ENCODE measurements around the gene WNT3A. TPM values are rescaled to one million over a fixed set of nuclear protein-coding genes. Genes with fewer than 3 reads are reported as not detected.

Gene WNT3A
- polyA plus RNA-seq, 1 donor from 2014 or later: not detected

DNA sequence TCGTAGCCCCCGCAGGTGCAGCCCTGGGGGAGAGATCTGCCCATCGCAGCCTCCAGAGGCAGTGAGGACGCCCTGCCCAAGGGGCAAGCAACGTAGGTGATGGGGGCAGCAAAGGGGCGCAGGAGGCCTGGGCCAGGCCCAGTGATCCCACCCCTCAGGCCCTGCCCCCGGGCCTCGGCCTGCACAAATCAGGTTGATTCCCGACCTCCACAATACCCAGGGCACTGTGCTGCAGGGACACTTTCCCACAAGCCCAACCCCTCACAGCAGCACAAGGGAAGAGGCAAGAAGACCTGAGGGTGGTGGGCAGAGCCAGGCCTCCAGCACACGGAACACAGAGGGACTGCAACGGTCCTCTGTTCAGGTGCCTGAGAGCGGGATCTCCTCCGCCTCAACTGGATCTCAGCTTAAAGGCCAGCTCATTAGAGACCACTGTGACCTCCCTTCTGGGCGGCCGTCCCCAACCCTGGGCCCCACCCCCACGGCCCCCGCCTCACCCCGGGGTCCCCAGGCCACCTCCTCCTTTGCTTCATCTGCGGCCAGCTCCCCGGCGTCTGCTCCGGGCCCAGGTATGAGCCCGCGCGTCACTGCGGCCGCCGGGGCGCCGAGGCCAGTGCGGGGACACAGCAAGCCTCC lies 74.9 kb downstream of the WNT3A start:
- Mint-ChIP-seq H3K36me3 (no peaks in the 10 kb centered on the region), H3K4me1 (peaks cover 20 to 34% (median 27%) of the 10 kb centered on the region in 3 donors), H3K4me3 (peak overlapping the region; percentile 88 to 99 (median 93)), H3K9me3 (no peaks in the 10 kb centered on the region), H3K27ac (peak overlapping the region in 2 of 3 donors; percentile 74 to 77), H3K27me3 (no peaks in the 10 kb centered on the region)

DNA sequence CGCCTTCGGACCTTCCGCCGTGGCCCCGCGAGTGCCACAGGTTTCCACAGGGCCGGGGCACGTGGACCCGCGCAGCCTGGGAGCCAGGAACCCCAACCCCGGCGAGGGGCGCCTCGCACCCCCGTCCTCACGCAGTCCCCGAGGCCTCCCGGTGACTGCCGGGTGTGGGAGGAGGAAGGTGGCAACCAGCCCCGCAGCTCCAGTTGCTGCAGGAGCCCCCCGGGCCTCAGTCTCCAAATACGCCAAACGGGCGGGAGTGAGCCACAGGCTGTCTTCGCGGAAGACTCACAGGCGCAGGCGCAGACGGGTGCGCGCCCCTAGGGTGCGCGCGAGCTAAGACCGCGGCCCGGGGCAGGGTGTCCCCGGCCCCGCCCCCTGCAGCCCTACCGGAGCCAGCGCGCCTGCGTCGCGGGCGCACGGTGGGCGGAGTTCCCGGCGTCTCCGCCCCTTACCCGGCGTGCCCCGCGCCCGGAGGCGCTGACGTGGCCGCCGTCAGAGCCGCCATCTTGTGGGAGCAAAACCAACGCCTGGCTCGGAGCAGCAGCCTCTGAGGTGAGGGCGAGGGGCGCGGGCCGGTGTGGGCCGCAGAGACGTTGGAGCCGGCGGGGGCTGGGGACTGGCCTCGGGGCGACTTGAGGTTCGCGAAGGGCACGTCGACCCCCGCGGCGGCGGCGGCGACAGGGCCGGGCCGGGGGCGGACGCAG lies 75.6 kb downstream of the WNT3A start, which contains the start of gene ARF1:
Gene ARF1 (plus strand): TSS at position 495 of the 704 bp plus-strand sequence. CDS start 14,407 bp downstream, outside the sequence.
- Mint-ChIP-seq H3K27me3 (no peaks in the 10 kb centered on the region), H3K9me3 (no peaks in the 10 kb centered on the region), H3K4me1 (peaks cover 27 to 40% (median 33%) of the 10 kb centered on the region in 3 donors), H3K4me3 (peak within 1 kb of the TSS; percentile 93 to 99 (median 96)), H3K36me3 (no peaks in the 10 kb centered on the region), H3K27ac (peak within 1 kb of the TSS; percentile 95 to 99 (median 97))

- Mint-ChIP-seq H3K4me1 (peaks cover 35 to 48% (median 37%) of the 10 kb centered on the region in 3 donors), H3K27me3 (no peaks in the 10 kb centered on the region), H3K36me3 (peaks cover 3% of the 10 kb centered on the region), H3K4me3 (peak overlapping the region; percentile 93 to 99 (median 96)), H3K9me3 (no peaks in the 10 kb centered on the region), H3K27ac (peak overlapping the region; percentile 95 to 99 (median 97))
These were observed 76.4 kb downstream of the WNT3A start for GRCh38 chr1:228082918-228083870.

GRCh38 chr1:228083871-228084278 lies 77.1 kb downstream of the WNT3A start:
- Mint-ChIP-seq H3K27me3 (no peaks in the 10 kb centered on the region), H3K4me3 (peak overlapping the region; percentile 93 to 99 (median 96)), H3K4me1 (peaks cover 40 to 54% (median 44%) of the 10 kb centered on the region in 3 donors), H3K36me3 (peaks cover 3% of the 10 kb centered on the region), H3K9me3 (no peaks in the 10 kb centered on the region), H3K27ac (peak overlapping the region; percentile 95 to 99 (median 97))

DNA sequence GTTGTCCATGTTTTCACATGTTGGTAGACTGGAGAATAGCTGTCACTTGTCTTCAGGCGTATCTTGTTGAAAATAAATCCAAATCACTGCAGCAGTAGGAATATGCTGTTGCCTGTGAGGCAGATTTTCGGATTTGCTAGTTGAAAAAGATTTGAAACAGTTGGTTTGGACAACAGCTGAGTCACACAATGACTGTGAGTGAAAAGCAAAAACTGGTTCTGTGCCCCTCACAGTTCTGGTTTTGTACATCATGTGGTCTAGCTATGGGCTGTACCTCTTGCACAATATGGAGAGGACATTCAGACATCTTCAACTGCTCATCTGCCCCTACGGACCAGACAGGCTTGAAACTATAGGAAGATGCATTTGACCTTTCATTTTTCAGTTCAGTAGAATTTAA lies 77.5 kb downstream of the WNT3A start:
- H3K27ac Mint-ChIP-seq: peak overlapping the region; percentile 95 to 99 (median 97)
- H3K4me1 Mint-ChIP-seq: peaks cover 43 to 58% (median 45%) of the 10 kb centered on the region in 3 donors
- H3K36me3 Mint-ChIP-seq: peaks cover 3% of the 10 kb centered on the region
- no peaks in the 10 kb centered on the region for H3K9me3 Mint-ChIP-seq
- no peaks in the 10 kb centered on the region for H3K27me3 Mint-ChIP-seq
- peak overlapping the region; percentile 93 to 99 (median 96) for H3K4me3 Mint-ChIP-seq

- peak overlapping the region; percentile 93 to 99 (median 96) for H3K4me3 Mint-ChIP-seq
- H3K36me3 Mint-ChIP-seq: peaks cover 3% of the 10 kb centered on the region
- H3K27ac Mint-ChIP-seq: peak overlapping the region; percentile 95 to 99 (median 97)
- no peaks in the 10 kb centered on the region for H3K27me3 Mint-ChIP-seq
- peaks cover 47 to 62% (median 48%) of the 10 kb centered on the region in 3 donors for H3K4me1 Mint-ChIP-seq
- H3K9me3 Mint-ChIP-seq: no peaks in the 10 kb centered on the region
These were observed 78.0 kb downstream of the WNT3A start for GRCh38 chr1:228084797-228085196.

GRCh38 chr1:228085287-228085951 lies 78.6 kb downstream of the WNT3A start:
- H3K4me3 Mint-ChIP-seq: peak overlapping the region; percentile 80 to 99 (median 94)
- peaks cover 3% of the 10 kb centered on the region for H3K36me3 Mint-ChIP-seq
- no peaks in the 10 kb centered on the region for H3K9me3 Mint-ChIP-seq
- peak overlapping the region; percentile 84 to 99 (median 89) for H3K27ac Mint-ChIP-seq
- no peaks in the 10 kb centered on the region for H3K27me3 Mint-ChIP-seq
- H3K4me1 Mint-ChIP-seq: peaks cover 50 to 67% (median 53%) of the 10 kb centered on the region in 3 donors

GRCh38 chr1:228087771-228088251 lies 81.0 kb downstream of the WNT3A start:
- H3K36me3 Mint-ChIP-seq: peaks cover 5% of the 10 kb centered on the region

GRCh38 chr1:228088586-228089498 lies 82.0 kb downstream of the WNT3A start:
- peaks cover 65 to 83% (median 68%) of the 10 kb centered on the region in 3 donors for H3K4me1 Mint-ChIP-seq
- H3K36me3 Mint-ChIP-seq: peaks cover 5% of the 10 kb centered on the region
- peak overlapping the region; percentile 62 to 86 (median 63) for H3K27ac Mint-ChIP-seq
- no peaks in the 10 kb centered on the region for H3K27me3 Mint-ChIP-seq
- H3K9me3 Mint-ChIP-seq: no peaks in the 10 kb centered on the region
- peak overlapping the region; percentile 46 to 88 (median 78) for H3K4me3 Mint-ChIP-seq

More at GRCh38 chr1:228087771-228088251, 81.0 kb downstream of the WNT3A start:
- Mint-ChIP-seq H3K9me3 (no peaks in the 10 kb centered on the region), H3K27me3 (no peaks in the 10 kb centered on the region), H3K4me1 (peaks cover 65 to 86% (median 71%) of the 10 kb centered on the region in 3 donors), H3K27ac (peak overlapping the region; percentile 46 to 99 (median 86)), H3K4me3 (peak overlapping the region in 3 of 4 donors; percentile 23 to 88 (median 72))

DNA sequence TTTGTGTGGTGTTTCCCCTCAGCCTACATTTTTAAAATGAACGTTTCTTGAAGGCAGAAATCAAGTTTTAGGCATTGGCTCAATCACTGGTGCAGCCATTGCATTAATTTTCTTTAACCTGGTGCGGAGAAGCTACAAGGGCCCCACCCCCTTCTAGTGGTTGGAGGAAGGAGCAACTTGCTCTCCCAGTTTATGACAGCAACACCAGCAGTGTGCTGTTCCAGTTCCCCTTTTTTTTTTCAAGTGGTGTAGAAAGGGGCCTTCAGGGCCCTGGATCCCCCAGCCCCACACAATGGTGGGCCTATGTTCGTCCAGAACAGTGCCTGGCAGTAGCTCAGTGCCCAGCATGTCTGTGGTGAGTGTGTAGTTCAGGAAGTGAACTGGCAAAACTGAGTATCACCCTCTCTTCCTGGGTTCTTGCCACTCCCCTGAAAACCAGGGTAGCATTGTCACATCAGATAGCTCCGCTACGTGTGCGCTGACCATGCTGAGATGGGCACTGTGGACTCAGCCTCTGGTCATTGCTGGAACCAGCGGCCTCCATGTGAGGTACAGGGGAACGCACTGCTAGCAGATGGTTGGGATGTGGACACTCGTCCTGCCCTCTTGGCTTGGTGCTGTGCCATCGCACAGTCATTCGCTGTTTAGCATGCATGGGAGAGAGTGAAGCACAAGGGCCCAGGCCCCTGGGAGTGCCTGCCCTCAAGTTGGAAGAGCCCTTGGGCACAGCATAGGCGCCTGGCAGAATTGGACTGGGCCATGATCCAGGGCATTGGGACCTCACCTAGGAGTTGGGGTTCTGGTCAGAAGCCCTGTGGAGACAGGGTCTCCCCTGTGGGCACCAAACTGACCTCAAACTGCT lies 83.0 kb downstream of the WNT3A start:
- H3K27ac Mint-ChIP-seq: peak overlapping the region; percentile 62 to 74 (median 63)
- H3K4me3 Mint-ChIP-seq: peak overlapping the region; percentile 21 to 83 (median 78)
- H3K36me3 Mint-ChIP-seq: peaks cover 5% of the 10 kb centered on the region
- H3K27me3 Mint-ChIP-seq: no peaks in the 10 kb centered on the region
- H3K4me1 Mint-ChIP-seq: peaks cover 59 to 74% (median 71%) of the 10 kb centered on the region in 3 donors
- H3K9me3 Mint-ChIP-seq: peaks cover 0 to 3% (median 2%) of the 10 kb centered on the region in 3 donors

DNA sequence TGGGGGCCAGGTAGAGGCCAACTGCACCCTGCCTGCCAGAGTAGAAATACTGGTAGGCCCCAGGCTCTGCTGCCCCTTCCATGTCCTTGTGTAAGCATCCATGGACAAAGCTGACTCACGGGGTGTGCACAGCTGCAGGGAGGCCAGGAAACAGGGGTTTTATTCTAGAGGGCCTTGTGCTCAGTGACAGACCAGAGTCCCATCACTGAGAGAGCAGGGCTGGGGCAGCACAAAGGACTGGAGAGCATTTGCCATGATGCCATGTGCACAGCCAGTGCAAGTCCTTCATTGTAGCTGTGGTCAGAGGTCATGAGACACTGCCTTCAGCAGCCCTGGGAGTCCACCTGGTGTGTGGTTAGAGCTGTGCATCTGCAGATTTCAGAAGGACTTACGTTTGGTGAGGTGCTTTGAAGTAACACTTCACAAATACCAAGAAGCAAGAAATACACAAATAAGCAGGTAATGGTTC lies 83.8 kb downstream of the WNT3A start:
- Mint-ChIP-seq H3K4me3 (peak overlapping the region in 3 of 4 donors; percentile 30 to 78 (median 77)), H3K27me3 (no peaks in the 10 kb centered on the region), H3K9me3 (peaks cover 3 to 7% (median 3%) of the 10 kb centered on the region in 3 donors), H3K36me3 (peaks cover 9% of the 10 kb centered on the region), H3K27ac (peak overlapping the region in 2 of 3 donors; percentile 5 to 63), H3K4me1 (peaks cover 53 to 70% (median 67%) of the 10 kb centered on the region in 3 donors)

DNA sequence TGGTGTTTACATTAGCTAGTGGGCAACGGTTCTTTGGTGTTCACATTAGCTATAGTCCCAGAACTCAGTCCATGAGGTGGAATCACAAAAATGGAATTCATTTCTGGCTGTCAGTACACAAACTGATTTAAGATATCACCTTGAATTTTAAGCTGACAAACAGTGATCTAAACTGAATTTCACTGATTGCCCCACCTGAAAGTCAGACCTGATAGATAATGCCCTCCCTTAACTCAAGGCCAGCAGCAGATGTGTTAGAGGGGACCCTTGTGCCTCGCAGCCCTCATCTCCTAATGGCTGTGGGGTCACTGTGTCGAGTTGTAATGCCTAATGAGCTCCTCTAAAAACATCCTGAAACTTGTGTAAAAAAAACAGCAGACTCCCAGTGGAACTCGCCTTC lies 84.3 kb downstream of the WNT3A start:
- Mint-ChIP-seq H3K9me3 (peaks cover 3 to 7% (median 3%) of the 10 kb centered on the region in 3 donors), H3K27ac (peak overlapping the region in 2 of 3 donors; percentile 63 to 89), H3K4me3 (peak overlapping the region in 2 of 4 donors; percentile 30 to 78), H3K4me1 (peaks cover 55 to 69% (median 65%) of the 10 kb centered on the region in 3 donors), H3K36me3 (peaks cover 9% of the 10 kb centered on the region), H3K27me3 (no peaks in the 10 kb centered on the region)

Measured in IgD-negative memory B cell (primary cell).